GM19324 (cell line): Measurements from ENCODE around the gene COL25A1.
"Not testable (repeated sequence)": the region's sequence is repeated elsewhere in the genome, so short reads cannot be mapped to it uniquely, and the experiment has no call there.

ENCODE experiments used
- ATAC-seq: cut with Tn5 transposase; IDR thresholded peaks from one replicate; pipeline ENCODE4 v1.9.1; 2021; ENCODE audit warnings: mild to moderate bottlenecking, moderate library complexity; ENCODE audit not compliant: unreplicated experiment, low FRiP score

COL25A1 gene

GRCh38 chr4:108979759-108980158, 322.7 kb downstream of the COL25A1 start:
- ATAC-seq, result no peak

- no peak for ATAC-seq
Observed at GRCh38 chr4:108978066-108978465, 324.4 kb downstream of the COL25A1 start.

GRCh38 chr4:108972613-108973283, 329.7 kb downstream of the COL25A1 start:
- peak; percentile 56 for ATAC-seq

- ATAC-seq, result no peak
Observed at GRCh38 chr4:108971473-108971872, 331.0 kb downstream of the COL25A1 start.

GRCh38 chr4:108965472-108966076, 336.9 kb downstream of the COL25A1 start:
- ATAC-seq, result no peak

- ATAC-seq, result no peak
Observed at GRCh38 chr4:108965016-108965415, 337.4 kb downstream of the COL25A1 start.

GRCh38 chr4:108963910-108964309, 338.5 kb downstream of the COL25A1 start:
- ATAC-seq, result no peak

GRCh38 chr4:108959491-108959890, 343.0 kb downstream of the COL25A1 start:
- ATAC-seq, result no peak

- ATAC-seq, result no peak
Observed at GRCh38 chr4:108954880-108955279, 347.6 kb downstream of the COL25A1 start.

GRCh38 chr4:108953941-108954340, 348.5 kb downstream of the COL25A1 start:
- ATAC-seq, result no peak

GRCh38 chr4:108950158-108950915, 352.1 kb downstream of the COL25A1 start:
- ATAC-seq, result no peak

- no peak for ATAC-seq
Observed at GRCh38 chr4:108947526-108947925, 354.9 kb downstream of the COL25A1 start.

GRCh38 chr4:108946237-108946636, 356.2 kb downstream of the COL25A1 start:
- ATAC-seq, result no peak

GRCh38 chr4:108943976-108944591, 358.4 kb downstream of the COL25A1 start:
- ATAC-seq, result no peak

GRCh38 chr4:108943371-108943770, 359.1 kb downstream of the COL25A1 start:
- no peak for ATAC-seq

- ATAC-seq, result no peak
Observed at GRCh38 chr4:108941904-108942430, 360.5 kb downstream of the COL25A1 start.

GRCh38 chr4:108940634-108941033, 361.8 kb downstream of the COL25A1 start:
- ATAC-seq, result no peak

- no peak for ATAC-seq
Observed at GRCh38 chr4:108940149-108940548, 362.3 kb downstream of the COL25A1 start.

- ATAC-seq, result no peak
Observed at GRCh38 chr4:108937066-108937465, 365.4 kb downstream of the COL25A1 start.

GRCh38 chr4:108933925-108934324, 368.5 kb downstream of the COL25A1 start:
- not testable (repeated sequence) for ATAC-seq

GRCh38 chr4:108933046-108933445, 369.4 kb downstream of the COL25A1 start:
- ATAC-seq, result no peak
